Peyer's patch (tissue), 4 donors: ENCODE data around the gene TMEM235.

Experiments used
- POLR2A ChIP-seq, 2 donors: fragments of 450-650 bp; IDR thresholded peaks; one replicate each; pipeline ENCODE4 v1.5.1; 2017; ENCODE audit warnings: antibody characterized with exemption in 2 of 2, mild to moderate bottlenecking in 2 of 2, moderate library complexity in 2 of 2
- TF ChIP-seq, protein P1 (sequence below), 6 experiments: fragments of 450-650 bp in 4 of 6; fragments of 200-600 bp in 2 of 6; sonication (generic) in 1 of 6; IDR thresholded peaks; one replicate each; pipeline ENCODE4 v1.5.1; 2017 to 2019; ENCODE audit warnings: antibody characterized with exemption in 6 of 6, mild to moderate bottlenecking in 3 of 6, moderate library complexity in 1 of 6

DNA sequence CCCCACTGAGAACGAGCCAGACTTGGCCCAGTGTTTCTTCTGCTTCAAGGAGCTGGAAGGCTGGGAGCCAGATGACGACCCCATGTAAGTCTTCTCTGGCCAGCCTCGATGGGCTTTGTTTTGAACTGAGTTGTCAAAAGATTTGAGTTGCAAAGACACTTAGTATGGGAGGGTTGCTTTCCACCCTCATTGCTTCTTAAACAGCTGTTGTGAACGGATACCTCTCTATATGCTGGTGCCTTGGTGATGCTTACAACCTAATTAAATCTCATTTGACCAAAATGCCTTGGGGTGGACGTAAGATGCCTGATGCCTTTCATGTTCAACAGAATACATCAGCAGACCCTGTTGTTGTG, 16.7 kb upstream of the TMEM235 start:
- TF ChIP-seq, protein P1, sequence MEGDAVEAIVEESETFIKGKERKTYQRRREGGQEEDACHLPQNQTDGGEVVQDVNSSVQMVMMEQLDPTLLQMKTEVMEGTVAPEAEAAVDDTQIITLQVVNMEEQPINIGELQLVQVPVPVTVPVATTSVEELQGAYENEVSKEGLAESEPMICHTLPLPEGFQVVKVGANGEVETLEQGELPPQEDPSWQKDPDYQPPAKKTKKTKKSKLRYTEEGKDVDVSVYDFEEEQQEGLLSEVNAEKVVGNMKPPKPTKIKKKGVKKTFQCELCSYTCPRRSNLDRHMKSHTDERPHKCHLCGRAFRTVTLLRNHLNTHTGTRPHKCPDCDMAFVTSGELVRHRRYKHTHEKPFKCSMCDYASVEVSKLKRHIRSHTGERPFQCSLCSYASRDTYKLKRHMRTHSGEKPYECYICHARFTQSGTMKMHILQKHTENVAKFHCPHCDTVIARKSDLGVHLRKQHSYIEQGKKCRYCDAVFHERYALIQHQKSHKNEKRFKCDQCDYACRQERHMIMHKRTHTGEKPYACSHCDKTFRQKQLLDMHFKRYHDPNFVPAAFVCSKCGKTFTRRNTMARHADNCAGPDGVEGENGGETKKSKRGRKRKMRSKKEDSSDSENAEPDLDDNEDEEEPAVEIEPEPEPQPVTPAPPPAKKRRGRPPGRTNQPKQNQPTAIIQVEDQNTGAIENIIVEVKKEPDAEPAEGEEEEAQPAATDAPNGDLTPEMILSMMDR (IDR thresholded peaks at IDR 0.05): no peak
- no peak for TF ChIP-seq POLR2A (IDR thresholded peaks at IDR 0.05)
